ENCODE results near the gene HIVEP1.
"Not testable (repeated sequence)": the region's sequence is repeated elsewhere in the genome, so short reads cannot be mapped to it uniquely, and the experiment has no call there.

The HIVEP1 gene

DNA sequence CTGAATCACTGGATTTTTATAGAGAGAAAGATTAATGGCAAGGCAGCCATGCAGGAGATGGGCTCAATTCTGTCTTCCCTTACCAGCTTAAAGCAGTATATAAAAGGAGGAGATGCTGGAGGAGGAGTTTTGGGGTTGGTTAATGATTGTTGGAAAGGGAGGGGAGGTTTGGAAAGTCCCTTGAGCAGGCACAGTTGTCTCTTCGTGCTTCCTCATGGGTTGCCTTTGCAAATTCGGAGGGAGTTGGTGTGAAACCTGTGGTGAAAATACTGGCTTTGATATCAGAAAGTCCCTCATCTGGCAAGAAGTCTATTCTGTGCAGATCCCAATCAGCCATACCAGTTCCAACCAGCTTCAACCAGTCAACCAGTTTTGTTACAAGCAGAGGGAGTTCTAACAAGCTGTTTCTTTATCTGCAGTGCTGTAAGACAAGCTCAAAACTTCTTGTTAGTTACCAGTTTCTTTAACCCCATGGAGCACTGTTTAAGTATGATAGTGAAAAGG lies 107.0 kb downstream of the HIVEP1 start:
- peak; percentile 41 for DNase-seq (ENCODE audit: low read depth)

DNA sequence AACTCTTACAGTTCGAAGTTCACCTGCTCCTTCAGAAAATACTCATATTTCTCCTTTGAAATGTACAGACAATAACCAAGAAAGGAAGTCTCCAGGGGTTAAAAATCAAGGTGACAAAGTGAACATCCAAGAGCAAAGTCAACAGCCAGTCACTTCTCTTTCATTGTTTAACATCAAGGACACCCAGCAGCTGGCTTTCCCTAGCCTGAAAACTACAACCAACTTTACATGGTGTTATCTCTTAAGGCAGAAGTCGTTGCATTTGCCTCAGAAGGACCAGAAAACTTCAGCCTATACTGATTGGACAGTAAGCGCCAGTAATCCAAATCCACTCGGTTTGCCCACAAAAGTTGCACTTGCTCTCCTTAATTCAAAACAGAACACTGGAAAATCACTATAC lies 113.3 kb downstream of the HIVEP1 start:
- DNase-seq (ENCODE audit: low read depth): no peak

- DNase-seq (ENCODE audit: low read depth): no peak
These were observed 113.9 kb downstream of the HIVEP1 start for GRCh38 chr6:12126051-12126450.

DNA sequence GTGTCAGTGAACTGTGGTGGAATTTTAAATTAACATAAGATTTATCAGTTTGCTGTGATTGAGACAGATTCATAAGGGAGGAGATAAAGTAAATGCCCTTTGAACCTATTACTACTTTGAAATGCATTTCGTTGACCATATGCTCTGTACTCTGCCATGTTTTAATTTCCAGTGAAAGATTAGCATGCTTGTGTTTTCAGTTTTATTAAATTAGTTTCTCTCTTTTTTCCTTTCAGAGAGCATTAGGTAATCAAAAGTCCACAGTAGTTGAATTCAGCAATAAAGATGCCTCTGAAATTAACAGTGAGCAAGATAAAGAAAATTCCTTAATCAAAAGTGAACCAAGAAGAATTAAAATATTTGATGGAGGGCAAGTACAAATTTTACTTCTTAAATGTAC lies 117.4 kb downstream of the HIVEP1 start:
- no peak for DNase-seq (ENCODE audit: low read depth)

DNA sequence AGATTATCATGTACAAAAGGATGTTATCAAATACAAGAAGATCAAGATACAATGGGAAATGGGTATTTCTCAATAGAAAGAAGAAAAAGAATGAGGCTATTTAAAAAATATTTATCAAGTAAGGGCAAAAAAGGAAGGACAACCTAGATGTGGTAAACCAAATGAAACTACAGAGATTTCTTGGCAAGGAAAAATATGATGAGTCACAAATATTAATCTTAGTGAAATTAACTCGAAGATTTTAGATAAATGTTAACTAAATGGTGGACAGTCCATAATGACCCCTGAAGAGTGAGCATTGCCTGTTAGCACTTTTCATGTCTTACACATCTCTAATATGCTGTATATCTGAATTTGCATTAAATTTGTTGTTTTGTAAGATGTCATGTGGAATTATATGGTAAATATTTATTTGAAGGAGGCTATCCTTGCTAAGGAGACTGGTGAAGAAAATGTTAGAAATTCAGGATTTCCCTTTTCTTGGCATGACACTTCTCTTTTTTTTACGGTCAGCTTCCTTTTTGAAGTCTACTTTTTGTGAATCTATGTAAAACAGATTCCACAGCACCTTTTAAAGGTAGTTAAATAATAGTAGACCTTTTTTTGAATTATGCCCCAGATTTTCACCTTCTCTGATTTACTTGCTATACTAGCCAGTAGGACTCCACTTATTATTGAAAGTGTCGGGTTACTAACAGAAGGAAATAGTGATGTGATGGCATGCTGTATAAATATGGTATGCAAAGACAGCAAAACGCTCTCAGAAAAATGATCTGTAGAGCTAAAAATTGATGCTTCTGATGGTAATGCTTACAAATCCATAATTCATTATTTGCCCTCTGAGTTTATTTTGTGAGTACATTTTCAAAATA lies 120.5 kb downstream of the HIVEP1 start:
- DNase-seq (ENCODE audit: low read depth): no peak

GRCh38 chr6:12134581-12134980 lies 122.5 kb downstream of the HIVEP1 start:
- no peak for DNase-seq (ENCODE audit: low read depth)

DNA sequence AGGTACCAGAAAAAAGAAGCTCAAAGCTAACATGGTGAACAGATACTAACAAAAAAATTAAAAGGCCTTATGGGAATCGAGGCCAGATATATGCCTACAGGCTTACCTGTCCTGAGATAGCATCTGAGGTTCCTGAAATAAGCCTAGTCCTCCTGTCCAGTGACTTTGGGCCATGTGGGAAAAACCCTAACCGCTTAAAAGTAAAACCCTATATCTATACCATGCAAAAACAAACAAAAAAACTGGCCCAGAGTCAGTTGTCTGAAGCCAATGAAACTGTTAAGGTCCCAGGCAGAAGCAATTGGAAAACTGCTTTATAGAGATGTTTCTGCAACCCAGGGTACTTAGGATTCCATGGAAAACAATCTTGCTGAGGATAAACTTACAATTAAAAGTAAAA lies 122.9 kb downstream of the HIVEP1 start:
- no peak for DNase-seq (ENCODE audit: low read depth)

GRCh38 chr6:12136905-12137304 lies 124.8 kb downstream of the HIVEP1 start:
- no peak for DNase-seq (ENCODE audit: low read depth)

DNA sequence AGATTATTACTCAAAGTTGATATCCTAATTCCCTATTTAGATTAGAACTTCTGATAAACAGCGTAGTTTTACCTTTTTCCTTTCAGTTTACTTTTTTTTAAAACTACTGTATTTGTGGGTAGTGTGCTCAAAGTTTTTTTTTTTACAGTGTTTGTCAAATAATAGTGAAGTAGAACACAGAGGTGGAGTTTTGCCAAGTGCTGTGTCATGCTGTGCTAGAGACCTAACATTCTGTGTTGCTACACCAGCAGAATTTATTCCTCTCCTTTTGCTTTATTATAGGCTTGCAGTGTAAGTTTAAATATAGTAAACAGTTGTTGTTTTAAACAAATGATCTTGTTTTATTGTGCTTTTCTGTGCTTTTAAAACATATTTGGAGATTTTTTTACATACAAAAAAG lies 125.4 kb downstream of the HIVEP1 start:
- DNase-seq (ENCODE audit: low read depth): no peak

- no peak for DNase-seq (ENCODE audit: low read depth)
These were observed 126.3 kb downstream of the HIVEP1 start for GRCh38 chr6:12138381-12138780.

GRCh38 chr6:12138936-12139335 lies 126.8 kb downstream of the HIVEP1 start:
- DNase-seq (ENCODE audit: low read depth): no peak

DNA sequence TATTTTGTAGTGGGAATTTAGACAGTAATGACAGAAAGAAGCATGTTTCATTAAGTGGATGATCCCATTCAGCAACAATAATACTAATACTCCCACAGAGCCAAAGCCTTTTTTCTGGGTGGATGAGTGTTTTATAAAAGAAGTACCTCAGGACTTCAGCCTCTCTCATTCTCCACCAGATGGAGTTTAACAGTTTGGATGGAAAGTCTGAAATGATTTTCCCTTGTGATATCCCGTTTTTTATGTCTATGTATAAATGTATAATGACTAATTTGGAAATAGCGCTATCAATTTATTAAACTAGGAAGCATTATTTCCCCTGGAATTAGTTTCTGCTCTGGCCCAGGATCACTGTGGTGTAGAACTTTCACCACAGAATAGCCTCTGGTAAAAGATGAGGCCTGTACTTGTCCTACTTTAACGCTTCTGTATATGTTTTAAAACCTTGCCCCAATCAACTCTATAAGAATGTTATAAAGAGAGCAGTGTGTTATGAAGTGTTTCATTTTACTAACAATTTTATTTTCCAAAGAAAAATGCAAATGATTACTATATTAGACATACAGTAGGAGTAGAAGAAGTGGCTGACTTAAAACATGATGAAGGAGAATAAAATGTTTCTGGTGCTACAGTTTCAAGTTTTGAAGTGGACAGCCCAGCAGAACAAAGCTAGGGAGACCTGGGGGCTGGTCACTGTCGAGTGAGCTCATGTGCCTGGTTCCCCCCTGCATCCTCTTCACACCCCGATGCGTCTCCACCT lies 135.6 kb downstream of the HIVEP1 start:
- no peak for DNase-seq (ENCODE audit: low read depth)

DNA sequence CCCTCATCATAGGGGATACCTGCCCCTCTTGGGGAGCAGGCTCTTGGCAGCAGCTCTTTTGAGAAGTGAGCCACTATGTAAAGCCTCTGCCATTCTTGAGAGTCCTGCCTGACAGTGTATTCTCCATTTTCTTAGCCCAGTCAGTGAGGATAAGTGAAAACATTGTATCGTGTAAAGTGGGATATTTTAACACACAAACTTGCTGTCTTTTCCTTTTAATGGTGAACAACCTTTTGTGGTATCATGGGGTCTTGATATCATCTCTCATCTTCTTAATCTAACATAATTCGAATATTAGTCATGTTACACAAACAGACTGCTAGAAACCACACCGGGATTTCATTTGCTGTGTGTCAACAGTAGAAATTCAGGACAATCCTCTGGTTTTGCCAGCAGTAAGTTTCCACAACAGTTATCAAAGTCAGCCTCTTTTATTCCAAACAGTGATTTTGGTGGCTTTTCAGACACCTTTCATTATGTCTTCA lies 136.2 kb downstream of the HIVEP1 start:
- no peak for DNase-seq (ENCODE audit: low read depth)

DNA sequence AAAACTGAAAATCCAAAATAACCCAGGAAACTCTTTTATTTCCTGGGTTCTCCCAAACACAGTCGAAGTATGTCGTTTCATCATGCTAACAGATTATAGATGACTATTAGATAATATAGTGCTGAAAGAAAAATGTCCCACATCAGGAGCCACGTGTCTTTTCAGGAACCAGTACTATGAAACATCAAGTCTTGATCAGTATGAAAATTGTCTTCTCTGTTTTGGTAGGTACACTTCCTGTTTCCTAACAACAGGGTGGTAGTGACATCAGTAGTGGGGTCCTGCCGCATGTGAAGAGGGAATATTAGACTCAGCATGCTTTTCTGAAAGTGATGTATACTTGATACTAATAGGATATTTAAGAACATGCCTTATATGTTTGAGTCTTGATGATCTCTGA lies 136.7 kb downstream of the HIVEP1 start:
- DNase-seq (ENCODE audit: low read depth): no peak

DNA sequence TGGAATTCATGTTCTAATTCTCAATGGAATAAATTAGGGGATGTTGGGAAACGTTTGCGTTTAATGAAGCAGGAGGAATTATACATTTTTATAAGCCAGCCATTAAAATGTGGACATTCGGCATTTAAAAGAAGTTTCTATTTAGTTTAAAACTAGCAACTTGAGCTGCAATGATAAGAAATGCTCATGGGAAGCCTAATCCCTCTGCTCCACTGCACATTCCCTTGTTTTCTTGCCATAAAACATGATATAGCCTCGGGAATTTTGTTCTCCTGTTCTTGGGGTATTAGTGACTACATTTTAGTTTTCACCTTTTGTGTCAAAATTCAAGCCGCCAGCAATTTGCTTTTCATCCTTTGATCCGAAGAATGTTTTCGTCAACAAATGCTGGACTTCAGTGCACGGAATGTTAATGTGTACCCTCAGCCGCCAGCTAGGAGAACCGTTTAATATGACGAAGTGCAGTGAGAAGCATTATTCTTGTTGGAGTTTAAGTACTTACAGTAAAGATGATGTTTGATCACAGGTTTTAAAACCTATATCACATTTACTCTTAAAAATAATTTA lies 137.9 kb downstream of the HIVEP1 start:
- no peak for DNase-seq (ENCODE audit: low read depth)

- no peak for DNase-seq (ENCODE audit: low read depth)
These were observed 138.8 kb downstream of the HIVEP1 start for GRCh38 chr6:12150812-12151432.

- DNase-seq (ENCODE audit: low read depth): no peak
These were observed 139.3 kb downstream of the HIVEP1 start for GRCh38 chr6:12151433-12151820.

GRCh38 chr6:12152023-12152970 lies 140.2 kb downstream of the HIVEP1 start:
- DNase-seq (ENCODE audit: low read depth): no peak

DNA sequence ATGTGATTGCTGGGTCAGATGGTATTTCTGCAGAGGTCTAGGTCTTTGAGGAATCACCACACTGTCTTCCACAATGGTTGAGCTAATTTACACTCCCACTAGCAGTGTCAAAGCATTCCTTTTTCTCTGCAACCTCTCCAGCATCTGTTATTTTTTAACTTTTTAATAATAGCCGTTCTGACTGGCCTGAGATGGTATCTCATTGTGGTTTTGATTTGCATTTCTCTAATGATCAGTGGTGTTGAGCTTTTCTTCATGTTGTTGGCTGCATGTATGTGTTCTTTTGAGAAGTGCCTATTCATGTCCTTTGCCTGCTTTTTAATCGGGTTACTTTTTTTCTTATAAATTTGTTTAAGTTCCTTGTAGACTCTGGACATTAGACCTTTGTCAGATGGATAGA lies 143.7 kb downstream of the HIVEP1 start:
- DNase-seq (ENCODE audit: low read depth): not testable (repeated sequence)

- no peak for DNase-seq (ENCODE audit: low read depth)
These were observed 146.7 kb downstream of the HIVEP1 start for GRCh38 chr6:12158686-12159415.

Measured in CMK (cell line).